Measurements from ENCODE around the gene RAB3IP.
"Not testable (repeated sequence)": the region's sequence is repeated elsewhere in the genome, so short reads cannot be mapped to it uniquely, and the experiment has no call there.

DNA sequence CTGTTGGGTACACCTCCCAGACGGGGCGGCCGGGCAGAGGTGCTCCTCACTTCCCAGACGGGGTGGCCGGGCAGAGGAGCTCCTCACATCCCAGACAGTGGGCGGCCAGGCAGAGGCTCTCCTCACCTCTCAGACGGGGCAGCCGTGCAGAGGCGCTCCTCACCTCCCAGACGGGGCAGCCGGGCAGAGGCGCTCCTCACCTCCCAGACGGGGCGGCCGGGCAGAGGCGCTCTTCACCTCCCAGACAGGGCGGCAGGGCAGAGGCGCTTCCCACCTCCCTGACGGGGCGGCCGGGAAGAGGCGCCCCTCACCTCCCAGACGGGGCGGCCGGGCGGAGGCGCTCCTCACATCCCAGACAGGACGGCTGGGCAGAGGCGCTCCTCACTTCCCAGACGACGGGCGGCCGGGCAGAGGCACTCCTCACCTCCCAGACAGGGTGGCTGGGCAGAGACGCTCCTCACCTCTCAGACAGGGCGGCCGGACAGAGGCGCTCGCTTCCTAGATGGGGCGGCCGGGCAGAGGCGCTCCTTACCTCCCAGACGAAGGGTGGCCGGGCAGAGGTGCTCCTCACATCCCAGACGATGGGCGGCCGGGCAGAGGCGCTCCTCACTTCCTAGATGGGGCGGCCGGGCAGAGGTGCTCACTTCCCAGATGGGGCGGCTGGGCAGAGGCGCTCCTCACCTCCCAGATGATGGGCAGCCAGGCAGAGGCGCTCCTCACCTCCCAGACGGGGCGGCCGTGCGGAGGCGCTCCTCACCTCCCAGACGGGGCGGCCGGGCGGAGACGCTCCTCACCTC is 68.6 kb downstream of the RAB3IP start:
- TF ChIP-seq, protein P1, sequence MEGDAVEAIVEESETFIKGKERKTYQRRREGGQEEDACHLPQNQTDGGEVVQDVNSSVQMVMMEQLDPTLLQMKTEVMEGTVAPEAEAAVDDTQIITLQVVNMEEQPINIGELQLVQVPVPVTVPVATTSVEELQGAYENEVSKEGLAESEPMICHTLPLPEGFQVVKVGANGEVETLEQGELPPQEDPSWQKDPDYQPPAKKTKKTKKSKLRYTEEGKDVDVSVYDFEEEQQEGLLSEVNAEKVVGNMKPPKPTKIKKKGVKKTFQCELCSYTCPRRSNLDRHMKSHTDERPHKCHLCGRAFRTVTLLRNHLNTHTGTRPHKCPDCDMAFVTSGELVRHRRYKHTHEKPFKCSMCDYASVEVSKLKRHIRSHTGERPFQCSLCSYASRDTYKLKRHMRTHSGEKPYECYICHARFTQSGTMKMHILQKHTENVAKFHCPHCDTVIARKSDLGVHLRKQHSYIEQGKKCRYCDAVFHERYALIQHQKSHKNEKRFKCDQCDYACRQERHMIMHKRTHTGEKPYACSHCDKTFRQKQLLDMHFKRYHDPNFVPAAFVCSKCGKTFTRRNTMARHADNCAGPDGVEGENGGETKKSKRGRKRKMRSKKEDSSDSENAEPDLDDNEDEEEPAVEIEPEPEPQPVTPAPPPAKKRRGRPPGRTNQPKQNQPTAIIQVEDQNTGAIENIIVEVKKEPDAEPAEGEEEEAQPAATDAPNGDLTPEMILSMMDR (IDR thresholded peaks at IDR 0.05) = not testable (repeated sequence)
- TF ChIP-seq ZFX (IDR thresholded peaks at IDR 0.05; ENCODE audit: borderline replicate concordance) = not testable (repeated sequence)

Measured in 22Rv1 (cell line).